22Rv1 (cell line): ENCODE results near the gene TXLNA.
"Not testable (repeated sequence)": the region's sequence is repeated elsewhere in the genome, so short reads cannot be mapped to it uniquely, and the experiment has no call there.

Source experiments
- ZFX ChIP-seq: fragments of 450-650 bp; IDR thresholded peaks from 2 replicates; pipeline ENCODE4 v1.6.1; 2017; ENCODE audit warnings: antibody characterized with exemption, borderline replicate concordance
- TF ChIP-seq, protein P1 (sequence below): fragments of 450-650 bp; IDR thresholded peaks from 2 replicates; pipeline ENCODE4 v1.5.1; 2017; ENCODE audit warnings: mild to moderate bottlenecking

DNA sequence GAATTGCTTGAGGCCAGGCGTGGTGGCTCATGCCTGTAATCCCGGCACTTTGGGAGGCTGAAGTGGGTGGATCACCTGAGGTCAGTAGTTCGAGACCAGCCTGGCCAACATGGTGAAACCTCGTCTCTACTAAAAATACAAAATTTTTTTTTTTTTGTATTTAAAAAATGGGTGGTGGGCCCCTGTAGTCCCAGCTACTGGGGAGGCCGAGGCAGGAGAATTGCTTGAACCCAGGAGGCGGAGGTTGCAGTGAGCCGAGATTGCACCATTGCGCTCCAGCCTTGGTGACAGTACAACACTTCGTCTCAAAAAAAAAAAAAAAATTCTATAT lies 45.6 kb upstream of the TXLNA start:
- TF ChIP-seq, protein P1, sequence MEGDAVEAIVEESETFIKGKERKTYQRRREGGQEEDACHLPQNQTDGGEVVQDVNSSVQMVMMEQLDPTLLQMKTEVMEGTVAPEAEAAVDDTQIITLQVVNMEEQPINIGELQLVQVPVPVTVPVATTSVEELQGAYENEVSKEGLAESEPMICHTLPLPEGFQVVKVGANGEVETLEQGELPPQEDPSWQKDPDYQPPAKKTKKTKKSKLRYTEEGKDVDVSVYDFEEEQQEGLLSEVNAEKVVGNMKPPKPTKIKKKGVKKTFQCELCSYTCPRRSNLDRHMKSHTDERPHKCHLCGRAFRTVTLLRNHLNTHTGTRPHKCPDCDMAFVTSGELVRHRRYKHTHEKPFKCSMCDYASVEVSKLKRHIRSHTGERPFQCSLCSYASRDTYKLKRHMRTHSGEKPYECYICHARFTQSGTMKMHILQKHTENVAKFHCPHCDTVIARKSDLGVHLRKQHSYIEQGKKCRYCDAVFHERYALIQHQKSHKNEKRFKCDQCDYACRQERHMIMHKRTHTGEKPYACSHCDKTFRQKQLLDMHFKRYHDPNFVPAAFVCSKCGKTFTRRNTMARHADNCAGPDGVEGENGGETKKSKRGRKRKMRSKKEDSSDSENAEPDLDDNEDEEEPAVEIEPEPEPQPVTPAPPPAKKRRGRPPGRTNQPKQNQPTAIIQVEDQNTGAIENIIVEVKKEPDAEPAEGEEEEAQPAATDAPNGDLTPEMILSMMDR = not testable (repeated sequence)
- not testable (repeated sequence) for TF ChIP-seq ZFX
